Activated naive CD8-positive, alpha-beta T cell (primary cell): ENCODE results near the gene HTD2.
A peak's percentile ranks its signal among the peaks of the same experiment; 100 is the strongest.
"Not testable (repeated sequence)": the region's sequence is repeated elsewhere in the genome, so short reads cannot be mapped to it uniquely, and the experiment has no call there.

Experiments
- H3K27ac Mint-ChIP-seq: one replicate; pipeline ENCODE4 v1.8.0; 2021; ENCODE audit warnings: mixed read lengths
- H3K27me3 Mint-ChIP-seq: one replicate; pipeline ENCODE4 v1.8.0; 2021; ENCODE audit warnings: mixed read lengths
- H3K36me3 Mint-ChIP-seq: one replicate; pipeline ENCODE4 v1.8.0; 2021; ENCODE audit warnings: mixed read lengths
- H3K4me1 Mint-ChIP-seq: one replicate; pipeline ENCODE4 v1.8.0; 2021; ENCODE audit warnings: low read depth, mixed read lengths
- H3K4me3 Mint-ChIP-seq: one replicate; pipeline ENCODE4 v1.8.0; 2021; ENCODE audit warnings: mild to moderate bottlenecking, mixed read lengths
- H3K9me3 Mint-ChIP-seq: one replicate; pipeline ENCODE4 v1.8.0; 2021; ENCODE audit warnings: low read depth, mixed read lengths

The HTD2 gene

DNA sequence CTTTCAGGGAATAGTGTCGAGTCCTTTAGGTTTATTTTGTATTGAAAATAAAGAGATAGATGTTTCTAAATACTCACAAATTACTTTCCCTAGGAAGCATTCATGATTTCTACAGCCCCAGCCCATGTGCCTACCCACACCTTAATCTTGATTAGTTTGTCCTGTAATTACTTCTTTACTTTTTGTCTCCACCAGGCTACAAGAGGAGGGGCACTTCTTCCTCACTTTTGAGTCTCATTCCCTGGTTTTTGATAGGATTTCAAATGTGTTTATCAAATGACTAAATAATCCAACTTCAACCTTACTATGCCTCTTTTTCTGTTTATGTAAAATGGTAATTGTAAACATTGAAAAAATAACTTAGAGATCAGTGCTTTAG lies 28.2 kb downstream of the HTD2 start:
- peak overlapping the region; percentile 99 for H3K4me3 Mint-ChIP-seq
- no peaks in the 10 kb centered on the region for H3K27me3 Mint-ChIP-seq
- no peaks in the 10 kb centered on the region for H3K9me3 Mint-ChIP-seq
- H3K4me1 Mint-ChIP-seq: peaks cover 42% of the 10 kb centered on the region
- H3K36me3 Mint-ChIP-seq: peaks cover 7% of the 10 kb centered on the region
- peak overlapping the region; percentile 41 for H3K27ac Mint-ChIP-seq

DNA sequence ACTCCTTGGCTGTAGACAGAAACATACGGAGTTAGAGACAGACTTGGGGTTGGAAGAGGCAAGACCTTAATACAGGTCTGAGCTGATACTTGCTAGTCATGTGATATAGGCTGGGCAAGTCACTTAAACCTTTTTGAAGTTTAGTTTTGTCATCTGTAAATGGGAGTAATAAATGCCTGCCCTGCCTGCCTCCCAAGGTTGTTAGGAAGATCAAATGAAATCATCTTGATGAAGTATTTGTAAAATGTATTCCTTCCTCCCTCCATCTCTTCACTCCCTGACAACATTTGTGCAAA lies 29.3 kb downstream of the HTD2 start:
- Mint-ChIP-seq H3K36me3 (peaks cover 7% of the 10 kb centered on the region), H3K27ac (peak overlapping the region; percentile 93), H3K9me3 (no peaks in the 10 kb centered on the region), H3K4me1 (peaks cover 42% of the 10 kb centered on the region), H3K27me3 (no peaks in the 10 kb centered on the region), H3K4me3 (peak overlapping the region; percentile 99)

DNA sequence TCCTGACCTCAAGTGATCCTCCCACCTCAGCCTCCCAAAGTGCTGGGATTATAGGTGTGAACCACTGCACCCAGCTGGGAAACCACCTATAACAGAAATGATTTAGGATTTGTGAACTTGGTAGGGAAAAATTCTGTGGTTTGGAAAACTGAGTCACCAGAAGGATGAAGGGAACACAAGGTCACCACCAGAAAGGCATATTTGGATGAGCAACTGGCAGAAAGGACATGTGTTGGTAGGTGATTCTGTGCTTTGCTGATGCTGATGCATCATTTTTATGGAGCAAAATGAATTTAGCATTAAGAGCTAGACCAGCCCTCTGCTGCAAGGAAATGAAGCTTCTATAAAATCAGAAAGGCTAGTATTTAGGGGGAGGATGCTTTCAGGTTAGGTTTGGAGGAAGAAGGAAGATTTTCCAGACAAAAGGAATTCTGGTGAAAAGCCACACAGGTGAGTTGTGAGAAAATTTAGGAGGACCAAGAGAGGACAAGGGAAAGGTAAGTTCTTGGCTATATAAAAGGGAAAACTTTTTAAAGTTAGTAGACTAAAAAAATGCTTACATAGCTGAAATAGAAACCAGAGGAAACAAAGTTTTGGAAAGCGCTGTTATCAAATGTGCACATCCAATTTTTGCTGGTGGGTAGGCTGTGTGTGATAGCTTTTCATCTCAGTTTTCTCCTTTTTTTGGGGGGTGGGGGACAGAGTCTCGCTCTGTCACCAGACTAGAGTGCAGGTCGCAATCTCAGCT lies 30.0 kb downstream of the HTD2 start:
- H3K4me1 Mint-ChIP-seq: peaks cover 42% of the 10 kb centered on the region

DNA sequence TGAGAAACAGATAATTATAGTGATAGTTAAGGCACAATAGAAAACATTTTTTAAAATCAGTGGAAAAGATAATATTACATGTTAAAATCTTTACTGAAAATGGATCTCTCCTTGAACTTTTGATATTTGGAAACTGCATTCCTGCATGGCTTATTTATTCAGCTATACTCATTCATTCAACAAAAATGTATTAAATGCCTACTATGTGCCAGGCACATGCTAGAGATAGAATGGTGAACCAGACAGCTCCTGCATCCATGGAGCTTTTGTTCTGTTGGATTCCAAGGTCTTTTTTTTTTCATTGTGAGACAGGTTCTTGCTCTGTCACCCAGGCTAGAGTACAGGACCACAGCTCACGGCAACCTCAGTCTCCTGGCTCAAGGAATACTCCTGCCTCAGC lies 30.9 kb downstream of the HTD2 start:
- Mint-ChIP-seq H3K4me3 (no peak overlapping the region), H3K27ac (no peak overlapping the region), H3K9me3 (no peaks in the 10 kb centered on the region), H3K27me3 (no peaks in the 10 kb centered on the region), H3K36me3 (peaks cover 11% of the 10 kb centered on the region), H3K4me1 (peaks cover 36% of the 10 kb centered on the region)

More for the DNA sequence above, 30.0 kb downstream of the HTD2 start:
- Mint-ChIP-seq H3K36me3 (peaks cover 11% of the 10 kb centered on the region), H3K9me3 (no peaks in the 10 kb centered on the region), H3K4me3 (peak overlapping the region; percentile 4), H3K27me3 (no peaks in the 10 kb centered on the region), H3K27ac (peak overlapping the region; percentile 29)

DNA sequence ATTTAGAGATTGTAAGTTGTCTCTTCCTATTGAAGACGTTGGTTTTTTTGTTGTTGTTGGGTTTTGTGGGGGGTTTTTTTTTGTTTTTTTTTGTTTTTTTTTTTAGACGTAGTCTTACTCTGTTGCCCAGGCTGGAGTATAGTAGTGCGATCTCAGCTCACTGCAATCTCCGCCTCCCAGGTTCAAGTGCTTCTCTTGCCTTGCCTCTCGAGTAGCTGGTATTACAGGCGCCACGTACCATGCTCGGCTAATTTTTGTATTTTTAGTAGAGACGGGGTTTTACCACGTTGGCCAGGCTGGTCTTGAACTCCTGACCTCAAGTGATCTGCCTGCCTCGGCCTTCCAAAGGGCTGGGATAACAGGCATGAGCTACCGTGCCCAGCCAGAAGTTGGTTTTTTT lies 32.8 kb downstream of the HTD2 start:
- H3K36me3 Mint-ChIP-seq: peaks cover 16% of the 10 kb centered on the region
- not testable (repeated sequence) for H3K9me3 Mint-ChIP-seq, H3K27ac Mint-ChIP-seq, H3K27me3 Mint-ChIP-seq, H3K4me3 Mint-ChIP-seq
- peaks cover 28% of the 10 kb centered on the region for H3K4me1 Mint-ChIP-seq

DNA sequence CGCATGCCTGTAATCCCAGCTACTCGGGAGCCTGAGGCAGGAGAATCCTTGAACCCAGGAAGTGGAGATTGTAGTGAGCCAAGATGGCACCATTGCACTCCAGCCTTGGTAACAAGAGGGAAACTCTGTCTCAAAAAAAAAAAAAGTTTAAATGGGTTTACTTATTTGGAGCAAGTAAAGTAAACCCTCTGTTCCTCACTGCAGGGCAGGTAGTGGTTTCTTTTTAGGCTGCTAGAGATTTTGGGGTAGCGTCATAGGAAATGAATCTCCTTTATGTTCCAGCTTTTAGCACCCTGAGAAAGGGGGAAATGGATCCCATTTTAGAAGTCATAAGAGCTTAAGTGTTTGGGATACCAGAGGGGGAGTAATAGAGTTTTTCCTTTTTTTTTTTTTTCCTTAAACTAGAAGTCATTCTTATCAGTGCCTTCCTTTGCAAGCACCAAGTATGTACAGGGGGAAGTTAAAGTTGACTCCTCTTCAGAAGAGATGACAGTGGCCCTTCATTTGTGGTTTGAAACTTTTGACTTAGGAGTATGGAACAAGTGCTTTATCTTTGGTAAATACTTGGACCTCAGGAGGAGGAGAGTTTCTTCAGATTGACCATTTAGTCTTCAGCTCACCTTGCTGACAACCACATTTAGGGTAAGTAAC lies 34.4 kb downstream of the HTD2 start:
- Mint-ChIP-seq H3K9me3 (no peaks in the 10 kb centered on the region), H3K4me3 (no peak overlapping the region), H3K27ac (no peak overlapping the region), H3K36me3 (peaks cover 11% of the 10 kb centered on the region), H3K27me3 (no peaks in the 10 kb centered on the region), H3K4me1 (peaks cover 12% of the 10 kb centered on the region)

DNA sequence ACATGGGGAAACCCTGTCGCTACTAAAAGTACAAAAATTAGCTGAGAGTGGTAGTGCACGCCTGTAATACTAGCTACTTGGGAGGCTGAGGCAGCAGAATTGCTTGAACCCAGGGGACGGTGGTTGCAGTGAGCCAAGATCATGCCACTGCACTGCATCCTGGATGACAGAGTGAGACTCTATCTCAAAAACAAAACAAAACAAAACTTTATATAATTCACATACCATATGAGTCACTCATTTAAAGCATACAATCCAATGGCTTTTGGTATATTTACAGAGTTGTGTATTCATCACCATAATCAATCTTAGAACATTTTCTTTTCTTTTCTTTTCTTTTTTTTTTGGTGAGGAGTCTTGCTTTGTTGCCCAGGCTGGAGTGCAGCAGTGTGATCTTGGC lies 35.1 kb downstream of the HTD2 start:
- H3K36me3 Mint-ChIP-seq: peaks cover 9% of the 10 kb centered on the region
- no peak overlapping the region for H3K27ac Mint-ChIP-seq
- H3K4me3 Mint-ChIP-seq: no peak overlapping the region
- H3K9me3 Mint-ChIP-seq: no peaks in the 10 kb centered on the region
- peaks cover 13% of the 10 kb centered on the region for H3K4me1 Mint-ChIP-seq
- no peaks in the 10 kb centered on the region for H3K27me3 Mint-ChIP-seq

DNA sequence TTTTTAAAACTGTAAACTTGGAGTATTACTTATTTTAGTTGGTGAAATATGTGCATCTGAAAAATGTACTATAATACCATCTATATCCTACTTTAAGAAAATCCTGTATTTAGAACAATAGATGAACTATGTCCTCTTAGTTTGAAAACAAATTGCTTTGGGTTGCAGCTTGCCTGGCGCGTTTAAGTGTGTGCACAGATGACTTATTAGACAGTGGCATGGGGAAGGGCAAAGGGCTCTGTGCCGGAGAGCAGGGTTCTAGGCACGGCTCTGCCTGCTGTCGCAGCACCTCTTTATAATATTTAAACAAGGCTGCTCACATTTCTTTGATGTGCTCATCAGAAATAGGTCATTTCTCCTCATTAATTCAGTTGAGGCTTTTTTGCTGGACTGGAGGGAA lies 36.4 kb downstream of the HTD2 start:
- Mint-ChIP-seq H3K36me3 (peaks cover 10% of the 10 kb centered on the region), H3K27ac (no peak overlapping the region), H3K4me1 (peaks cover 12% of the 10 kb centered on the region), H3K4me3 (no peak overlapping the region), H3K9me3 (no peaks in the 10 kb centered on the region), H3K27me3 (no peaks in the 10 kb centered on the region)

DNA sequence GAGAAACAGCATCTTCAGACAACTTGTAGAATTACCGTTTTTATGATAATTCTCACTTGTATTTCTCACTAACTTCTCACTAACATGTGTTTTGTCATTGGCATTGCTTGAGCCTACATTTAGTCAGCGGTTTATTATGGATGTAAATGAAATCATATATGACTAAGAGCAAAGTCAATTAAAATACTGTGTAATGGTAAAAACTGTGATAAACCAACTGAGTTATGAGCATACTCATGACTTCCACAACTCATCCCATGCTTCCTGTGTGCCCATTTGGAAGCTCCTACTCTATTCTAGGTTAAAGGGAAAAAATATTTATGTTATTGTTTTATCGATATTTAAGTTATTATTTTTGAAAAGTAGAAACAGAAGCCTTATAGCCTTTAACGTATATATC lies 39.1 kb downstream of the HTD2 start:
- Mint-ChIP-seq H3K27me3 (no peaks in the 10 kb centered on the region), H3K9me3 (no peaks in the 10 kb centered on the region), H3K4me1 (peaks cover 27% of the 10 kb centered on the region), H3K4me3 (no peak overlapping the region), H3K27ac (no peak overlapping the region), H3K36me3 (peaks cover 13% of the 10 kb centered on the region)

DNA sequence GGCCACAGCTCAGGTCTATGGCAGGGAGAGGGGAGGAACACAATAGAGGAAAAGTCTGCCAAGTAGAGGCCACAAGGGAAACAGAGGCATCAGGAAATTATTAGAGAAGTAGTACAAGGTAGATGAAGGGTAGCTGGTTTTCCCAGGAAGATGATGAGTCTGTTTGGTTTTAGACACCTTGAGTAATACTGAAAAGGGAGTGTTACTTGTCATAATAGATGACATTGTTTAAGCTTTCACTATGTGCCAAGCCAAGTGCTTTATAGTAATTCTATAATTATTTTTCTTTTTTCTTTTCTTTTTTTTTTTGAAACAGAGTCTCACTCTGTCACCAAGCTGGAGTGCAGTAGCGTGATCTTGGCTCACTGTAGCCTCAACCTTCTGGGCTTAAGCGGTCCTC lies 40.0 kb downstream of the HTD2 start:
- Mint-ChIP-seq H3K36me3 (peaks cover 9% of the 10 kb centered on the region), H3K4me1 (peaks cover 32% of the 10 kb centered on the region), H3K27ac (no peak overlapping the region), H3K9me3 (no peaks in the 10 kb centered on the region), H3K27me3 (no peaks in the 10 kb centered on the region), H3K4me3 (no peak overlapping the region)

DNA sequence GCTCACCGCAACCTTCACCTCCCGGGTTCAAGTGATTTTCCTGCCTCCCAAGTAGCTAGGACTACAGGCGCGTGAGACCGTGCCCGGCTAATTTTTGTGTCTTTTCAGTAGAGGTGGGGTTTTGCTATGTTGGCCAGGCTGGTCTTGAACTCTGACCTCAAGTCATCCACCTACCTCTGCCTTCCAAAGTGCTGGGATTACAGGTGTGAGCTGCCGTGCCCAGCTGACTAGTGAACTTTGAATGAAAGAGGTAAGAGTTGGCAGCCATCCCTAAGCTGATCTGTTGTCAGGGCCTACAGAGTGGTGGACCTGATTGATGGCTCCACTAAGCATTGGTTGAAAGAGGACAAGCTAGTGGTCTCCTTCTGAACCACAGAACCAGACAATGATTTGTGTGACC lies 41.7 kb downstream of the HTD2 start:
- H3K9me3 Mint-ChIP-seq: no peaks in the 10 kb centered on the region
- H3K4me1 Mint-ChIP-seq: peaks cover 41% of the 10 kb centered on the region
- peaks cover 5% of the 10 kb centered on the region for H3K36me3 Mint-ChIP-seq
- no peak overlapping the region for H3K4me3 Mint-ChIP-seq
- no peak overlapping the region for H3K27ac Mint-ChIP-seq
- no peaks in the 10 kb centered on the region for H3K27me3 Mint-ChIP-seq

DNA sequence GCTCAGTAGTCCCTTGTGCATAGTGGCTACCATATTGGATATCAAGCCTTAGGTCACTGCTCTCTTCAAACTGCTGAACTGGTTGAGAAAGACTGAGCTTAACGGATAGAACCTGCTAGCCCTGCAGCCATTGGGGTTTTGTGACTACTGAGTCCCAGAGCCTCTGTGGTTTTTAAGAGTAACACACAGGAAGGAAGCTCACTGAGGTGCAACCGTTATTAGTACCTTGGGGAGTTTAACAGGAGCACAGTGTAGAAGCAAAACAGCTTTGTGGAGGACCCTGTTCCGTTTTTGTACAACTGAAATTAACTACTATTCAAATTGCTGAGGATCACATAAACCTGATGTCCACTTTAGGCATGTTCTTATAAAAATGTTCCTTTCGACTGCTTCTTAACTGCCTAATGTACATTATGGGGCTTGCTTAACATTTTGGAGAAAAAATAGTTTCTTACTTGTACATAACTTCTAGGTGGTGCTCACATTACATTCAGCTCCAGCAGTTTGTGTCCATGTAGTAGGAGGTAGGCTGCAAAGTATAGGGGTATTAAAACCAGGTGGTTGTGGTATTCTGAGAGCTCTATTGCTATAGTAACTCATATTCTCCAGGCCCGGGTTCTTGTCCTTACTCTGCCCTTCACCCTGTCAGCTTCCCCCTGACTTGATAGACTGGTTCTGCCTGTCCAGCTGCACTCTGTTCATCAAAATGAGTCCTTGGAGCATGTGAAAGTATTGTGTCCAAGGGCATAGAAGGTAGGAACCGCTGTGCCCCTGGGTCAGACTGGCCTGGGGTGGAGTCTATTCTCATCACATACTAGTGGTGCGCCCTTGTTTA lies 43.7 kb downstream of the HTD2 start:
- H3K27me3 Mint-ChIP-seq: no peaks in the 10 kb centered on the region
- no peak overlapping the region for H3K4me3 Mint-ChIP-seq
- H3K27ac Mint-ChIP-seq: no peak overlapping the region
- H3K4me1 Mint-ChIP-seq: peaks cover 57% of the 10 kb centered on the region
- no peaks in the 10 kb centered on the region for H3K9me3 Mint-ChIP-seq
- H3K36me3 Mint-ChIP-seq: peaks cover 7% of the 10 kb centered on the region

DNA sequence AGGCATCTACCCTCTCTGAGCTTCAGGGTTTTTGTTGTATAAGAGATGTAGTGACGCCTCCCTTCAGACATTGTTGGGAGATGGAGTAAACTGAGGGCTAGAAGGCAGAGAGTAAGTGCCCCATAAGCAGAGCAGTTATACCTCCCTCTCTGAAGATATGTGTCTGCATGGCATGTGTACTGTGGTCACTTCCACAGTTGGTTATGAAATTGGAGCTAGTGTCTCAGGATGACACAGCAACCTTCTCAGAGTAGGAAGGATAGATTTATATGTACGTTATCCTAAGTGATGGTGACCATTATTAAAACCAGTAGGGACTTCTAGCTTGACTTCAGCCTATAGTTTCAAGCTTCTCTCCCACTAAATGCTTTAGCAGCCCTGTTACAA lies 44.3 kb downstream of the HTD2 start:
- Mint-ChIP-seq H3K36me3 (peaks cover 7% of the 10 kb centered on the region), H3K4me3 (no peak overlapping the region), H3K9me3 (no peaks in the 10 kb centered on the region), H3K4me1 (peaks cover 57% of the 10 kb centered on the region), H3K27me3 (no peaks in the 10 kb centered on the region), H3K27ac (peak overlapping the region; percentile 24)

DNA sequence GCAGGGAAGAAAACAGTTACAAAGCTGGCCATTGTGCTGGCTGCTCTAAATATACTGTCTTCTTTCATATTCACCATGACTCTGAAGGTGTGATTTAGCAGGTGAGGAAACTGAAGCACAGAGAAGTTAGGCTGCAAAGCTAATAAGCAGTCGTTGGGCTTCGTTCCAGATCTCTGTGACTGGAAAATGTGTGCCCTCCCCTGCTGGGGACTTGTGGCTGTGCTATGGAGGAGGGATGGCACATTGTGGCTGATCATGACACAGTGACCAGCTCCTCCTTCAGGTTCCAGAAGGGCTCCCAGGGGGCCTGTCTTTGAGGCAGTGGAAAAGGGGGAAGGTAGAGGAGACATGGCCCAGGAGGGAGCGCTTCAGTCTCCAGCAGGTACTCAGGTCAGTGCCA lies 45.6 kb downstream of the HTD2 start:
- no peaks in the 10 kb centered on the region for H3K9me3 Mint-ChIP-seq
- peaks cover 54% of the 10 kb centered on the region for H3K4me1 Mint-ChIP-seq
- peaks cover 7% of the 10 kb centered on the region for H3K36me3 Mint-ChIP-seq
- no peak overlapping the region for H3K27ac Mint-ChIP-seq
- H3K4me3 Mint-ChIP-seq: no peak overlapping the region
- no peaks in the 10 kb centered on the region for H3K27me3 Mint-ChIP-seq

DNA sequence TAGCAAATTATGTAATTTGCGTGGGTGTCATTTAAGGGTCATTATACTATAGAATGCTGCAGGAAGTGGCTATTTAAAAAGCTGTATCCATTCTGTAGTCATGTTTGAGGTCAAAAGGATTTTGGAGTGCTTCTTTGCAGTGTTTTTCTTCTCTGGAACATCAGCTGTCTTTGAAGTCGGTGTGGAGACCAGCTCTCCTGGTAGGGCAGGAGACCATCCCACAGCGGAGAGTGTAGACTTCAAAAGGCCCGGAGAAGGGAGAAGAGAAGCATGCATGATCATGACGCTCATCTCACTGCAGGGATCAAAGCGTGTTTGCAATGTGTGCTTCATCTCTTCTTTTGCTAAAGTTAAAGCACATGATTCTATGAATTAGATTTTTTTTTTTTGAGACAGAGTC lies 46.3 kb downstream of the HTD2 start:
- no peak overlapping the region for H3K27ac Mint-ChIP-seq
- H3K36me3 Mint-ChIP-seq: peaks cover 7% of the 10 kb centered on the region
- H3K27me3 Mint-ChIP-seq: no peaks in the 10 kb centered on the region
- H3K9me3 Mint-ChIP-seq: no peaks in the 10 kb centered on the region
- peaks cover 53% of the 10 kb centered on the region for H3K4me1 Mint-ChIP-seq
- no peak overlapping the region for H3K4me3 Mint-ChIP-seq
